Measurements from ENCODE around the gene ST8SIA6.

GRCh38 chr10:17326377-17326776 lies 128.0 kb downstream of the ST8SIA6 start:
- no peak for TF ChIP-seq CTCF (conservative IDR thresholded peaks at IDR 0.05; ENCODE audit: low read length)
- no peak for TF ChIP-seq EZH2phosphoT487 (IDR thresholded peaks at IDR 0.05; ENCODE audit: borderline replicate concordance)

Data from Loucy (cell line).